ENCODE measurements around the gene CD69.
A peak's percentile ranks its signal among the peaks of the same experiment; 100 is the strongest.
"Not testable (repeated sequence)": the region's sequence is repeated elsewhere in the genome, so short reads cannot be mapped to it uniquely, and the experiment has no call there.

The CD69 gene

GRCh38 chr12:9750276-9751203 lies 10.2 kb downstream of the CD69 start:
- DNase-seq (ENCODE audit: low read depth) = peak; percentile 62

GRCh38 chr12:9749640-9750039 lies 11.1 kb downstream of the CD69 start:
- no peak for DNase-seq (ENCODE audit: low read depth)

GRCh38 chr12:9745199-9745598 lies 15.5 kb downstream of the CD69 start:
- no peak for DNase-seq (ENCODE audit: low read depth)

DNA sequence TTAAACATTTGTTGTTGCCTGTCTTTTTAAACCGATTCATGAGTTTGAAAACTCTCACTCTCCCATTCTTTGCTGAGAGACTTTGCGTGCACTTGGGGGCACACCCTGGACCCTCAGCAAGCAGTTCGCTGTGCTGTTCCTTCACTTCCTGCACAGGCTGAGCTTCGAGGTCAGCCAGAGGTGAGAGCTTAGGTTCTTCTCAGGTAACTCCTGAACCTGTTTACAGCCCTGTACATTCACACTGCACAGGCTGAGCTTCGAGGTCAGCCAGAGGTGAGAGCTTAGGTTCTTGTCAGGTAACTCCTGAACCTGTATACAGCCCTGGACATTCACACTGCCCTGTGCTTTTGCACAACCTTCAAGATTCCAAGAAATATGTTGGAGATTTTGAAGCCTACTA lies 18.0 kb downstream of the CD69 start:
- DNase-seq (ENCODE audit: low read depth) = no peak

GRCh38 chr12:9741726-9742125 lies 19.0 kb downstream of the CD69 start:
- peak; percentile 50 for DNase-seq (ENCODE audit: low read depth)

DNA sequence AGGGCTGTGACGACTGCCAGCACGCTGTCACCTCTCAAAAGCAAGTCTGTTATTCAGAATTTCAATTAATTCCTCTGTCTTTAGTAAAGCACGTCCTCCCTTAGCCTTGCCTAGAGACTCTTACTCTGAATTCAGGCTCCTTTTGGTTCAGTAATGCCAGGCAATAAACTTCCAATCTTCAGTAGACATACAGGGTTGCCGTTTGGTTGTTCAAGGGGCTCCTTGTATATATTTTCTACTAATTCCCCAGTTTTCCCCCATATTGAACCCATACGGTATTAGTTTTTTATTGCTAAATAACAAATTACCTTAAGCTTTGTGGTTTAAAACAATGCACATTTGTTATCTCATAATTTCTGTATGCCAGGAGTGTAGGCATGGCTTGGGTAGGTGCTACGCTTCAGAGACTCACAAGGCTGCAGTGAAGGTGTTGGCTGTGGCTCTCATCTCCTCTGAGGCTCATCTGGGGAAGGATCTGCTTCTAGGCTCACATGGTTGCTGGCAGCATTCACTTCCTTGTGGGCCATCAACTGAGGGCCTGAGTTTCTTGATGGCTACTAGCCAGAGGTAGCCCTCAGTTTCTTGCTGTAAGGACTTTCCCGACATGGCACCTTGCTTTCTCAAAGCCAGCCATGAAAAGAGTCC lies 20.5 kb downstream of the CD69 start:
- DNase-seq (ENCODE audit: low read depth) = no peak

DNA sequence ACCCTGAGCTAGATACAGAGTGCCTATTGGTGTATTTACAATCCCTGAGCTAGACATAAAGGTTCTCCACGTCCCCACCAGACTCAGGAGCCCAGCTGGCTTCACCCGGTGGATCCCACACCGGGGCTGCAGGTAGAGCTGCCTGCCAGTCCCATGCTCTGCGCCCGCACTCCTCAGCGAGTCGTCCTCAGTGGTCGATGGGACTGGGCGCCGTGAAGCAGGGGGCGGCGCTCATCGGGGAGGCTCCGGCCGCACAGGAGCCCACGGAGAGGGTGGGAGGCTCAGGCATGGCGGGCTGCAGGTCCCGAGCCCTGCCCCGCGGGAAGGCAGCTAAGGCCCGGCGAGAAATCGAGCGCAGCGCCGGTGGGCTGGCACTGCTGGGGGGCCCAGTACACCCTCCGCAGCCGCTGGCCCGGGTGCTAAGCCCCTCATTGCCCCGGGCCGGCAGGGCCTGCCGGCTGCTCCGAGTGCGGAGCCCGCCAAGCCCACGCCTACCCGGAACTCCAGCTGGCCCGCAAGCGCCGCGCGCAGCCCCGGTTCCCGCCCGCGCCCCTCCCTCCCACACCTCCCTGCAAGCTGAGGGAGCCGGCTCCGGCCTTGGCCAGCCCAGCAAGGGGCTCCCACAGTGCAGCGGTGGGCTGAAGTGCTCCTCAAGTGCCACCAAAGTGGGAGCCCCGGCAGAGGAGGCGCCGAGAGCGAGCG lies 21.1 kb downstream of the CD69 start:
- not testable (repeated sequence) for DNase-seq (ENCODE audit: low read depth)

DNA sequence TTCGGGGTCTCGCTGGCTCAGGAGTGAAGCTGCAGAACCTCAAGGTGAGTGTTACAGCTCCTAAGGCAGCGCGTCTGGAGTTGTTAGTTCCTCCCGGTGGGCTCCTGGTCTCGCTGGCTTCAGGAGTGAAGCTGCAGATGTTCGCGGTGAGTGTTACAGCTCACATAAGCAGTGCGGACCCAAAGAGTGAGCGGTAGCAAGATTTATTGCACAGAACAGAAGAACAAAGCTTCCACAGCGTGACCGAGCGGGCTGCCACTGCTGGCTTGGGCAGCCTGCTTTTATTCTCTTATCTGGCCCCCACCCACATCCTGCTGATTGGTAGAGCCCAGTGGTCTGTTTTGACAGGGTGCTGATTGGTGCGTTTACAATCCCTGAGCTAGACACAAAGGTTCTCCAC lies 21.8 kb downstream of the CD69 start:
- DNase-seq (ENCODE audit: low read depth) = not testable (repeated sequence)

GRCh38 chr12:9736936-9737705 lies 23.6 kb downstream of the CD69 start:
- no peak for DNase-seq (ENCODE audit: low read depth)

- DNase-seq (ENCODE audit: low read depth) = no peak
These were observed 25.1 kb downstream of the CD69 start for GRCh38 chr12:9735601-9736000.

- DNase-seq (ENCODE audit: low read depth) = no peak
These were observed 27.7 kb downstream of the CD69 start, which contains the start of gene CLECL1 for GRCh38 chr12:9732921-9733461. Gene CLECL1 (minus strand): TSS chr12:9733097.

- no peak for DNase-seq (ENCODE audit: low read depth)
These were observed 28.9 kb downstream of the CD69 start for GRCh38 chr12:9731797-9732196.

- DNase-seq (ENCODE audit: low read depth) = no peak
These were observed 29.3 kb downstream of the CD69 start for GRCh38 chr12:9731393-9731792.

GRCh38 chr12:9730591-9730990 lies 30.1 kb downstream of the CD69 start:
- no peak for DNase-seq (ENCODE audit: low read depth)

- no peak for DNase-seq (ENCODE audit: low read depth)
These were observed 30.7 kb downstream of the CD69 start for GRCh38 chr12:9730011-9730410.

- DNase-seq (ENCODE audit: low read depth) = no peak
These were observed 31.6 kb downstream of the CD69 start for GRCh38 chr12:9729082-9729481.

GRCh38 chr12:9727813-9728212 lies 32.9 kb downstream of the CD69 start:
- no peak for DNase-seq (ENCODE audit: low read depth)

DNA sequence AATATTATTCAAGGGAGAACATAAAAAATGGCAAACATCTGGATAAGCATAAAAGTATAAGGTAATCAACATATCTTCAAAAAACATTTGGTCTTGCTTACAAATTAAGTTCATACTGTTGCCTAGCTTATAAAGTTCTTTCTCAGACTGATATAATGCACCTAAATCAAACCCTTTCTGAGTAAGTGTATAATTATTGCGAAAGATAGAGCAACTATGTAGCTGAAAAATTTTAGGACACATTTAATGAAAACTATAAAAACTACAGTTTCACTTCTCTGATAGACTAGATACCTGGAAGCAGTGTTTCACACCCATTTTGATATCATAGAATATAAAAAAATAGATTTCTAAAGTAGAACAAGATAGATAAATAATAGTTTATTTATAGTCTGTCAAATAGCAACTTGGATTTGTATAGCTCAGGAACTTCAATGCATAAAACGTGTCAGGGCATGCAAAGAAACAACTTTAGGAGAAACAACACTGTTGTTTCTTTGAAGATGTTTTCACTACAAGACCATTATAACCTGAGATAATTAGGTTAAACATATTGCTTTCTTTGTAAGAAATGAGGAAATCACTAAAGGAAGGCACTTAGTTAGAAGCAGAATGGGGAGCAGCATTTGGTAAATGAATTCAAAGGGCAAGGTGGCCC lies 35.4 kb downstream of the CD69 start:
- no peak for DNase-seq (ENCODE audit: low read depth)

DNA sequence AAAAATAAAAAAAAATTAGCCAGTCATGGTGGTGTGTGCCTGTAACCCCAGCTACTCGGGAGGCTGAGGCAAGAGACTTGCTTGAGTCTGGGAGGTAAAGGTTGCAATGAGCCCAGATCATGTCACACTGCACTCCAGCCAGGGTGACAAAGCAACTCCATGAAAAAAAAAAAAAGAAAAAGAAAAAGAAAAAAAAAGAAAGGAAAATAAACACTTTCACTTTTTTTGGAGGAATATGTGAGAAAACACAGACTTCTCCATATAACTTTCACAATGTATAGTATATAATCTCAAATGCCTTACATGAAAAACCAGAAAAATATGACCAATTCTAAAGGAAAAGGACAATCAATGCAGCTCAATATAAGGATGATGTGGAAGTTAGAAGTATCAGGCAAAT lies 36.7 kb downstream of the CD69 start:
- DNase-seq (ENCODE audit: low read depth) = no peak

GRCh38 chr12:9721394-9722092 lies 39.2 kb downstream of the CD69 start:
- no peak for DNase-seq (ENCODE audit: low read depth)

DNA sequence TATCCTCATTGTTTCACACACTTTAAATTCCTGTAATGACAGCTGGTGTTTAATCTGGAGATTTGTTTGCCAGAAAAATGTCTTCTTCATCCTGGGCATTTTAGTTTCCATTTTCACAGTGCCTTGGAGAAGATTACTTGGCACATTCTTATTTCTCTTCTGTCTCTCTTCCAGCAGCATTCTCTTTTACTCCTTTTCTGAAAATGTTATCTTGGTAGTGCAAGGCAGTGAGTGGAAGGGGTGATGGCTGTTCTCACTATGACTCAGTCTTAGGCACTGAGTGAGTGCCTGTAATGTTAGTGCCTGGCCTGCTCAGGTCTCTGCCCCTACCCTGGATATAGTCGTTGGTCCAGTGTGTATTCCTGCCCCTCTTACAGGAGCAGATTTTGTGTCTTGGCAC lies 40.9 kb downstream of the CD69 start:
- DNase-seq (ENCODE audit: low read depth) = no peak
